Loucy (cell line): ENCODE measurements around the gene NSD2.

ENCODE experiments used
- EZH2phosphoT487 ChIP-seq: fragments of 200-600 bp; IDR thresholded peaks from 2 replicates; pipeline ENCODE4 v1.6.1; 2018; ENCODE audit warnings: antibody characterized with exemption, mild to moderate bottlenecking, moderate library complexity, borderline replicate concordance
- TF ChIP-seq, protein P1 (sequence below): fragments of 200-600 bp; sonication (generic); conservative IDR thresholded peaks from 2 replicates; pipeline ENCODE4 v1.5.1; 2014; ENCODE audit warnings: mild to moderate bottlenecking, antibody characterized with exemption, low read length

DNA sequence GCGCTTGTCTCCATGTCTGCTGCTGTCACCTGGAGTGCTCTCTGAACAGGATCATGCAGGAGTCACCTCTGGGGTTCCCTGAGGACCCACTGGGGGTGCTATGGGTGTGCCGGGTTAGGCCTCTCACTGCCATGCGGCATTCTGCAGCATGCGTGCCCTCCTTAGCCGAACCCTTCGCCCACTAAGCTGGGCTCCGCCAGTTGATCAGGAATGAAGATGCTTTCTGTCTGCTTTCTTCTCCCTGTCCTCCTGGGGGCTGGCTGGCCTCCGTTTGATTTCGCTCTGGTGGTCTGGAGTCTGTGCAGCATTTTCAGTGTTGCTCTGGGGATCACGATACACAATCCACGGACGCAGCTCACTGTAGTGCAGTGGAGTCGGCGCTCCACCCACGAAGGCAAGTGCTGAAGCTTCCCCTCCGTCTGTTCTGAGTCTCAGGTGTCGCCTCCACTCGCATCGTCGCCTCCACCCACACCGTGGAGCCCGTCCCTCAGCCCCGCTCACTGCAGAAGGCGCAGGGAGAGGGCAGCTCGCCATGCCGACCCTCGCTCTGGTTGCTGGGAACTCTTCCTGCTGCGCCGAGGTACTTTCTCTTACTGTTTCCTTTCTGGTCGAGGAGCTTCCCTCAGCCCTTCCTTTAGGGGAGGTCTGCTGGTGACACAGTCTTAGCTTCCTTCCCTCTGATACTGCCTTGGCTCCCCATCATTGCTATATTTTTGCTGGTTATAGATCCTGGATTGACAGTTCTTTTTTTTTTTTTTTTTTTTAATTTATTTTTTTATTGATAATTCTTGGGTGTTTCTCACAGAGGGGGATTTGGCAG, 44.5 kb upstream of the NSD2 start:
- TF ChIP-seq, protein P1, sequence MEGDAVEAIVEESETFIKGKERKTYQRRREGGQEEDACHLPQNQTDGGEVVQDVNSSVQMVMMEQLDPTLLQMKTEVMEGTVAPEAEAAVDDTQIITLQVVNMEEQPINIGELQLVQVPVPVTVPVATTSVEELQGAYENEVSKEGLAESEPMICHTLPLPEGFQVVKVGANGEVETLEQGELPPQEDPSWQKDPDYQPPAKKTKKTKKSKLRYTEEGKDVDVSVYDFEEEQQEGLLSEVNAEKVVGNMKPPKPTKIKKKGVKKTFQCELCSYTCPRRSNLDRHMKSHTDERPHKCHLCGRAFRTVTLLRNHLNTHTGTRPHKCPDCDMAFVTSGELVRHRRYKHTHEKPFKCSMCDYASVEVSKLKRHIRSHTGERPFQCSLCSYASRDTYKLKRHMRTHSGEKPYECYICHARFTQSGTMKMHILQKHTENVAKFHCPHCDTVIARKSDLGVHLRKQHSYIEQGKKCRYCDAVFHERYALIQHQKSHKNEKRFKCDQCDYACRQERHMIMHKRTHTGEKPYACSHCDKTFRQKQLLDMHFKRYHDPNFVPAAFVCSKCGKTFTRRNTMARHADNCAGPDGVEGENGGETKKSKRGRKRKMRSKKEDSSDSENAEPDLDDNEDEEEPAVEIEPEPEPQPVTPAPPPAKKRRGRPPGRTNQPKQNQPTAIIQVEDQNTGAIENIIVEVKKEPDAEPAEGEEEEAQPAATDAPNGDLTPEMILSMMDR, result no peak
- TF ChIP-seq EZH2phosphoT487, result no peak
